Measurements from ENCODE around the gene TFG. TPM values are rescaled to one million over a fixed set of nuclear protein-coding genes. Genes with fewer than 3 reads are reported as not detected.

The TFG gene
- total and polyA plus RNA-seq, 9 of the 15 experiments (the other 6 are each of a cell fraction or from before 2014, with no cell fraction given): 31.8 to 143 (median 57.8) TPM

- H3K4me3 ChIP-seq: no peak overlapping the region
- peak; percentile 22 to 82 (median 38) for DNase-seq (ENCODE audit: extremely low read depth in 1 of 4, low spot score in 3 of 4)
- peaks cover 84% of the 10 kb centered on the region for H3K36me3 ChIP-seq (ENCODE audit: control insufficient read depth, insufficient read depth, low read length)
- 11% methylated on average over 4 of the region's 6 CpGs for WGBS (ENCODE audit: insufficient coverage, low coverage, missing lambda C conversion rate)
- H3K9me3 ChIP-seq (replicated peaks; ENCODE audit: control insufficient read depth, insufficient read depth, low read depth, low read length): no peaks in the 10 kb centered on the region
- H2AFZ ChIP-seq (ENCODE audit: low read depth, low read length): no peak overlapping the region
- H4K20me1 ChIP-seq (replicated peaks; ENCODE audit: control insufficient read depth, insufficient read depth, low read length): no peaks in the 10 kb centered on the region
- no peak overlapping the region for H3K4me2 ChIP-seq (ENCODE audit: insufficient read depth, low read length)
- peak; percentile 93 for FAIRE-seq
- intact Hi-C loops (cut with micrococcal nuclease): no loop called here
- 0 out of 4 replicates have a peak overlapping the region, but pooled peaks of 1 of the 2 experiments have one; percentile 22 for H3K9ac ChIP-seq (ENCODE audit: insufficient read depth in 1 of 2, low read depth in 2 of 2, low read length in 2 of 2)
- no peaks in the 10 kb centered on the region; the same call in 2 of the 3 replicates for H3K79me2 ChIP-seq (ENCODE audit: control insufficient read depth, insufficient read depth, low read length)
- H3K27ac ChIP-seq (ENCODE audit: extremely low read depth, low read depth, low read length): peak overlapping the region; percentile 48
- in situ Hi-C loops (cut with MboI): no loop called here
- peak; percentile 95 for ATAC-seq
- TF ChIP-seq EP300 (IDR thresholded peaks at IDR 0.05; ENCODE audit: low read length) (peak; percentile 29; the same call in 1 of the 2 replicates), CXXC5 (CRISPR knock-in tag; IDR thresholded peaks at IDR 0.05) (peak; percentile 63), ZNF184 (CRISPR knock-in tag; IDR thresholded peaks at IDR 0.05) (no peak), CBFA2T3 (IDR thresholded peaks at IDR 0.05) (peak; percentile 73), ZNF507 (tag; conservative IDR thresholded peaks at IDR 0.05) (no peak), ETV6 (IDR thresholded peaks at IDR 0.05; ENCODE audit: borderline replicate concordance in 1 of 2, low read depth in 2 of 2, low read length in 1 of 2) (peak in 1 of 2 experiments; percentile 44; a peak in 1 of 4 replicates), ETV6 (CRISPR knock-in tag; IDR thresholded peaks at IDR 0.05; ENCODE audit: borderline replicate concordance) (no peak), NFIC (IDR thresholded peaks at IDR 0.05) (peak; percentile 85), TEAD4 (IDR thresholded peaks at IDR 0.05; ENCODE audit: low read length) (peak; percentile 47), TEAD4 (CRISPR knock-in tag; IDR thresholded peaks at IDR 0.05; ENCODE audit: borderline replicate concordance) (no peak), ZNF780A (CRISPR knock-in tag; IDR thresholded peaks at IDR 0.05) (no peak), NCOA6 (IDR thresholded peaks at IDR 0.05) (no peak), NCOR1 (IDR thresholded peaks at IDR 0.05) (peak; percentile 20; the same call in 1 of the 2 replicates), CBFA2T2 (conservative IDR thresholded peaks at IDR 0.05) (peak; percentile 48; the same call in 1 of the 2 replicates), TAL1 (IDR thresholded peaks at IDR 0.05) (peak; percentile 40; the same call in 1 of the 2 replicates), STAT5A (IDR thresholded peaks at IDR 0.05; ENCODE audit: borderline replicate concordance, low read length) (peak; percentile 65), U2AF1 (optimal IDR thresholded peaks at IDR 0.05; ENCODE audit: low read depth, low read length) (no peak), ARID1B (IDR thresholded peaks at IDR 0.05) (peak; percentile 73), HMBOX1 (IDR thresholded peaks at IDR 0.05) (peak; percentile 46; the same call in 1 of the 2 replicates), POLR2AphosphoS5 (IDR thresholded peaks at IDR 0.05; ENCODE audit: control insufficient read depth, insufficient read depth, low read depth, low read length) (0 out of 2 replicates have a peak, but pooled peaks have one; percentile 17), HDAC3 (IDR thresholded peaks at IDR 0.05; ENCODE audit: borderline replicate concordance, partially characterized antibody) (no peak)
- H3K27me3 ChIP-seq (ENCODE audit: control insufficient read depth in 2 of 2, insufficient read depth in 2 of 2, low read length in 2 of 2): no peaks in the 10 kb centered on the region
- TSS peak; percentile 5 for BruUV-seq (replicated peaks)
- peaks cover 0 to 5% of the 10 kb centered on the region in 2 experiments; a peak in 2 of 5 replicates for H3K4me1 ChIP-seq (replicated peaks in 1 of 2; ENCODE audit: control insufficient read depth in 2 of 2, insufficient read depth in 2 of 2, low read length in 2 of 2)
- POLR2A ChIA-PET: interaction anchor here (0.7 to 1.2 kb wide), 2 partner anchors 11 to 13 kb away, joined by 3 to 4 read pairs; no protein-coding TSS in a partner anchor
- no peaks in the 10 kb centered on the region for H3K9me1 ChIP-seq (ENCODE audit: control insufficient read depth, insufficient read depth, low read length)
- CTCF ChIA-PET (ENCODE audit: low intra/inter-chr PET ratio): no interaction called here
Observed at GRCh38 chr3:100748220-100748619, 38.9 kb downstream of the TFG start.
